GM21528 (cell line): ENCODE results near the gene RFNG.

Source experiments
- ATAC-seq: cut with Tn5 transposase; IDR thresholded peaks from one replicate; pipeline ENCODE4 v1.9.1; 2021; ENCODE audit warnings: mild to moderate bottlenecking, moderate library complexity; ENCODE audit not compliant: unreplicated experiment, low FRiP score

RFNG gene

DNA sequence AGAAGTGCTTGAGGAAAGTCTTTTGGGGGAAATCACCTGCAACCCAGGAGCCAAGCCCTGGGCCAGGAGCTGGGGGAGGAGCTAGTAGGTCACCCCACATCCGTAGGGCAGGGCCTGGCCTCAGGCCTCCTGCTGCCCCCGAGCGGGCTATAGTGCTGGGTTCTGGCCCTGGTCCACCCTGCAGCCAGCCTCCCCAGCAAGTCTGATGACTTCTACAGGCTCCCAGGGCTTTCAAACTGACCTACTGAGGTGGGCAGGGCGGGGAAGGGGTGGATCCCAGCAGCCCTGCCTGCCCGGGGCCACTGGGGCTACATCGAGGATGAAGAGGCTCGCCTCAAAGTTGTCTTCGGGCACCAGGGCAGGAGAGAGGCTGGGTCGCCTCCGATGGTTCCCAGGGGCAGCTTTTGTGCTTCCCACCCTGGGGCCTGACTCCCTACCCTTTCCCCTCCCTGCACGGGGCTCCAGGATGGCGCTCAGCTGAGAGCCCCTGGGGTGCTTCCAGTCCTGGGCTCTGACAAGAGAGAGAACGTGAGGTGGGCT is 33.9 kb downstream of the RFNG start:
- no peak for ATAC-seq

DNA sequence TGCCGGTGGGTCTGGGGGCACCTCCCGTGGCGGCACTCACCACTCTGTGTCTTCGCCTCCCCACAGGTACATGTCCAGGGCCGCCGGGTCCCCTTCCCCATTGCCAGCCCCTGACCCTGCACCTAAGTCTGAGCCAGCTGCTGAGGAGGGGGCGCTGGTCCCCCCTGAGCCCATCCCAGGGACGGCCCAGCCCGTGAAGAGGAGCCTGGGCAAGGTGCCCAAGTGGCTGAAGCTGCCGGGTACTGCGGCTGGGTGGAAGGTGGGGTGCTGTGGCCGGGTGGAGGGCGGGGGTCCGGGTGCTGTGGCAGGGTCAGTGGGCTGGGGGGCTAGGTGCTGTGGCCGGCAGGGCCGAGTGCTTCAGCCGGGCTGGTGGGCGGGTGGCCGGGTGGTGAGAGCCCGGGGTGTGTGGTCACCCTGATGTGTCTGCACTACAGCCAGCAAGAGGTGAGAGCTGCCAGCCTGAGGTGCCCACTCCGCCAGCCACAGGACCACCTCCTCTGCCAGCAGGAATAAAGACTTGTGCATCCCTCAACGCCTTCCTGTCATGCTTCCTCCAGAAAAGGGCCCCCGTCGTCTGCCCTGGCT is 34.6 kb downstream of the RFNG start:
- no peak for ATAC-seq

DNA sequence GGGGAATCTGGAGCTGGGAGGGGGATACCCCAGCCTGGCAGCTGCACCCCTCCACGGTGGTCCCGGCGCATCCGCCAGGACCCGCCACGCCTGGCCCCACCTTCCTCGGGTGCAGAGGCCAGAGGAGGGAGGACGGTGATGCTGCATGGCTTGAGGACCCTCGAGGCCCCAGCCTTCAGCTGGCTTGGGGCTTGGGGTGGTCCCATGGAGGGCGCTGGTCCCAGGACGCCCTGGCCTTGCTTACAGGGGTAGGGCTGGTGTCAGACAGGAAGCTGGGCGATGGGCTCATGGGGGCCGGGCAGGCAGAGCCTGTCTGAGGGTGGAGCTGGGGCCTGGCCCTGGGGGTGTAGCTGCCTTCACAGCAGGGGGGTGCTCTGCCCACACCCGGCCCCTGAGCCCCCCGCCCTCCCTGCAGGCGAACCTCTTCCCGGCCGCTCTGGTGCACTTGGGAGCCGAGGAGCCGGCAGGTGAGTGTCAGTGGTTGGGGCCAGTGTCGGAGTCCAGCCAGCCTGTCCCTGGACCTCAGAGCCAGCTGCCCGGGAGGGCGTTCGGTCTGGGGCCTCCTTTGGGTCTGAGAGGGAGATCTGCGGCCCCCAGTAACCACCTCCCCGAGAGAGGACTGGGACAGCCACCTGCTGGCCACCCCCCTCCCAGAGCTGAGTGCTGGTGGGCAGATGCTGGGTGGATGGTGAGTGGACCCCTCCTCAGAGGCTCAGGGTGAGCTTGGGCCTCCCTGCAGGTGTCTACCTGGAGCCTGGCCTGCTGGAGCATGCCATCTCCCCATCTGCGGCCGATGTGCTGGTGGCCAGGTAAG is 35.3 kb downstream of the RFNG start:
- ATAC-seq = no peak

DNA sequence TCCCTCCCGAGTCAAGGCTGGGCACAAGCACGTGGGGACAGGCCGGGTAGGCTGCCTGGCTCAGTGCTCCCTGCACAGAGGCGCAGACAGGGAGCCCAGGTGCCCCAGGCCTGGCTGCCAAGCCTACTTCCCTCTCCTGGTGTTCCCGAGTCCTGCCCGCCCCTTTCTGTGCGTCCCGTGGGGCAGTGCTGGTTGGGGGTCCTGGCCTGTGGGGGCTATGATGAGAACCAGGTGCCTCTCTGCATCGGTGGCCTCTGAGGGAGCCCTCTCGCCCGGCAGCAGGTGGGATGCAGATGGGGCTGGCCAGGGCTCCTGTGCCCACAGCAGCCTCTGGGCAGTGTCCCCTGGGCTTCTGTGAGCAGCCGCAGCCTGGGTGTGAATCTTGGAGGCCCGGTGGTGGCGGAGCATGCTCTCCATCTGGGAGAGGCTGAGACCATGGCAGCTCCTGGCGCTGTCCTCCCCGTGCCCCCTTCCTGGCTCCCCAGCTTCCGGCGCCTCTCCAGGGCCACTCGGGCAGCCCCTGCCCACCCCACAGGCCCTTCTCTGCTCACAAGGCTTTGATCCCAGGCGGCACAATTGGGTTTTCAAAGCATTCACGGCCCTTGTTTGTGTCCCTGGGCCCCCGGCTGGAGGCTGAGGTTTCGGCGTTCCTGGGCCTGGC is 36.2 kb downstream of the RFNG start:
- no peak for ATAC-seq

DNA sequence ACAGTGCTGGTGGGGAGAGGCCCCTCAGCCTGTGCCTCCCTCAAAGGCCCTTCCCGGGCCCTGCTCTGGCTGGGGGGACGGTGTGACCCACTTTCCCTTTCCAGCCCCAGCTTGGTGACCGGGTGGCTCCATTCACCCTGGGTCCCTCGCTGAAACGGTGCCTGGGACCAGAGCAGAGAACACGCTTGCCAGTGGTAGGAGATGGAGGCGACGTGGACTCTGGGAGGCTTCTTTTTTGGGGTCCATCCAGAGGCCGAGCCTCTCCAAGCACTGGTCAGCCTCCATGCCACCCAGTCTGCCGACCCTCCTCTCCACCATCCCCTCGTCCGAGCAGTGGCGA is 36.7 kb downstream of the RFNG start:
- no peak for ATAC-seq

DNA sequence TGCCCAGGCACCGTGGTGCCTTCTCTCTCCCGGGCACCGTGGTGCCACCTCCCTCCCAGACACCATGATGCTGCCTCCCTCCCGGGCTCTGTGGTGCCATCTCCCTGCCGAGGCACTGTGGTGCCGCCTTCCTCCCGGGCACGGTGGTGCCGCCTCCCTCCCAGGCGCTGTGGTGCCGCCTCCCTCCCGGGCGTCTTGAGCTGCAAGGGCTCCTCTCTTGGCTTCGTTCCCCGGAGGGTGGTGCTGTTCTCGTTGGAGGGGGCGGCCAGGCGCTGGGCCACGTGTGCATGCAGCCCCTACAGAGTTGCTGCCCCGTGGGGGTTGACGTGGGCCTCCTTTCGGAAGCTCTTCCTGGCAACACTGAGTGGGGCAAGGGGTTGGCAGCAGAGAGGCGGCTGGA is 37.2 kb downstream of the RFNG start:
- no peak for ATAC-seq

DNA sequence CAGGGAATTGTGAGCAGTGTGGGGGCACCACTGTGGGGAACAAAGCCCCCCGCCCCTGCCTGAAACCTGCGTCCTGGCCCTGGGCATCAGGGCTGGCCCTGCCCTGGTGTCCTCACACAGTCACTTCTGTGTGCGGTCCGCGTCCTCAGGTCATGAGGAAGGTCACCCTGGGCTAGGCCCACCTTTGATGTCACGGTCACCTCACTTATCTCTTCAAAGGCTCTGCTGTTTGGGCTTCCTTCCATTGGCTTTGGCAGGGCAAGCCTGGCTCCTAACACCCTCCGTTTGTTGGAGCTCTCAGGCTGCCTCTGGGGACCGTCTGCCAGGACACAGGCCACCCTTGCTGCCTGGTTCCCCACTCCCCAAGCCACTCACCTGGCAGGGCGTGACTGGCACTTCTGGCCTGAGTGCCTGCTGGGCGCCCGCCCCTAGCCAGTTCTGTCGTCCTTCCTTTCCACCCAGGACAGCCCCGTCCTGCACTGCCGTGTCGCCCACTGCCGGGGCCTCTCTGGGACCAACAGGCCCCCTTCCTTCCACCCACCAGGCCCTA is 37.8 kb downstream of the RFNG start:
- no peak for ATAC-seq

DNA sequence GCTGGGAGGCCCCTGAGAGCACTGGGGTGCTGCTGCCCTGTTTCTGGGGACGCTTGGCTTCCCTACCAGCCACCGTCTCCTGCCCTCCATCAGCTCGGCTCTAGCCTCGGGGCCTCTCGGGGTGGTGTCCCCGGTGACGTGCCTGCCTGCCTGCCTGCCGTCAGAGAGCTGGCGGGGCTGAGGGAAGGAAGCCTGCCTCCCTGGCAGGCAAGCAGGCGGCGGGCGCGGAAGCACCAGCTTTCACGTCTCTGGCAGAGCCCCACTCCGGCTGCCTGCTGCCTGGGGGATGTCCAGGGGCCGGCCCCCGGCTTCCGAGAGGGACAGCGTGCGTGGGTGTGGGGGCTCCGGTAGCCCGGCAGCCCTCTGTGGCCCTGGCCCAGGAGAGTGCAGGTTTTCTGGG is 38.3 kb downstream of the RFNG start:
- ATAC-seq = no peak

DNA sequence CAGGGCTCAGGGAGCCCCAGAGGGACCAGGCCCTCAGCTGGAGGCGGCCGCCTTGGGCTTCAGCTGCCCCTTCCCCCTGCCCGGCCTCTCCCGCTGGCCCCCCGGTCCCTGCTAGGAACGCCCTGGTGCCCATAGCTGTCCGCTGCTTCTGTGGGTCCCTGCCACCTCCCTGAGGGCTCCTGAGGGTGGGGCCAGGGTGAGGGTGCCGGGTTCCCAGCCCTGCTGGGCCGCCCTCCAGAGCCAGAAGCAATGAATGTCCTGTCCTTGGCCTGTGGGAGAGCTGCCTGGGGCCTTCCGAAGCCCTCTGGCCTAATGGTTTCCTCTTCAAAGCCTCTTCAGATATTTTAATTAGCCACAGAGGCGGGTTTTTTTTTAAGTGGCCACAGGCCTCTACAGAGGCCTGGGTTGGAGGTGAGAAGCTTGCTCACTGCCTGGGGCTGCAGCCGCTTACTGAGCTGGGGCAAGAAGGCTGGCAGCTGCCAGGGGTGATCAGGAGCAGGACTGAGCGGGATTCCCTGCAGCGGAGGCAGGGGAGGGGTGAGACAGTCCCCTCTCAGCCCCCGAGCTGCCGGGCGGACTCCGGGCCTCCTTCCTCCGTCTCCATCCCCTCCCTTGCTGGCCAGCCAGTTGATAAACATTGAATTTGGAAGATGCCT is 38.8 kb downstream of the RFNG start:
- no peak for ATAC-seq

DNA sequence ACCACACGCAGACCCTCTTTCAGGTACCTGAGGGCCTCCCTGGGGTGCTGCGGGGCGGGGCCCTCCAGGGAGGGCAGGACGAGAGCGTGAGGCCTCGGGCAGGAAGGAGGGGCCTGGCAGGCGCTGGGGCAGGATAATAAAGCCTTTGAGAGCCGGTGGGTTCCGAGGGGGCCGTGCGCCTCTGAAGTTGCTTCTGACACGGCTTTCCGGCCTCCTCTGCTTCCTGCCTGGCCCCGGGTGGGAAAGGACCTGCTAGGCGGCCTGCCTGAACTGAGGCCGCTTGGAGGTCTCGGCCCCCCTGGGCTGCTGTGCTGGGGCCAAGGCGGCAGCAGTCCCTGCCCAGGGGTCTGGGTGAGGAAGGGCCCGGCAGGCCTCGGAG is 39.4 kb downstream of the RFNG start:
- no peak for ATAC-seq

DNA sequence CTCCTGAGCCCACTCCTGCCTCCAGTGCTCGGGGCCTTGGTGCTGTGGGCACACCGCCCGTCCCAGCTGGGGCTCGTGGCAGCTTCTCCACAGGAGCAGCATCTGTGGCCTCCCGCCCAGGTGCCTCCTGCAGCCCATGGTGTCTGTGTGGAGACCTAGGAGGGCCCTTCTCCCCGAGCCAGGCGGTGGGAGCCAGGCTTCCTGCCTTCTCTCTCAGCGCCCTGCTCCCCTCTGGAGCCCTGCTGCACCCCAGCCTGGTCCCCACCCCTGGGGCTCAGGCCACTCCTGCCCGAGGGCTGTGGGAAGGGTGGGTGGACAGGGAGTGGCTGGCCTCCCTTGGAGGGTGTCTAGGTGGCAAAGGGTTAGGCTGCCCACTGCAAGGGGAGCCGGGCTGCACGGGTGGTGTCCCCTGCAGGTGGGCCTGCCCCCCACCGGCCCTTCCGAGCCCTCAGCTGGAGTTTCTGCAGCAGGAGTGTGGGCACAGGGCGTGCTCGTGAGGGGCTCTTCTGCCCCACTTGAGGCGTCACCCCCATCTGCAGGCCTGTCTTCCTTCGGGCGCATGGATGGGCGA is 39.9 kb downstream of the RFNG start:
- no peak for ATAC-seq

DNA sequence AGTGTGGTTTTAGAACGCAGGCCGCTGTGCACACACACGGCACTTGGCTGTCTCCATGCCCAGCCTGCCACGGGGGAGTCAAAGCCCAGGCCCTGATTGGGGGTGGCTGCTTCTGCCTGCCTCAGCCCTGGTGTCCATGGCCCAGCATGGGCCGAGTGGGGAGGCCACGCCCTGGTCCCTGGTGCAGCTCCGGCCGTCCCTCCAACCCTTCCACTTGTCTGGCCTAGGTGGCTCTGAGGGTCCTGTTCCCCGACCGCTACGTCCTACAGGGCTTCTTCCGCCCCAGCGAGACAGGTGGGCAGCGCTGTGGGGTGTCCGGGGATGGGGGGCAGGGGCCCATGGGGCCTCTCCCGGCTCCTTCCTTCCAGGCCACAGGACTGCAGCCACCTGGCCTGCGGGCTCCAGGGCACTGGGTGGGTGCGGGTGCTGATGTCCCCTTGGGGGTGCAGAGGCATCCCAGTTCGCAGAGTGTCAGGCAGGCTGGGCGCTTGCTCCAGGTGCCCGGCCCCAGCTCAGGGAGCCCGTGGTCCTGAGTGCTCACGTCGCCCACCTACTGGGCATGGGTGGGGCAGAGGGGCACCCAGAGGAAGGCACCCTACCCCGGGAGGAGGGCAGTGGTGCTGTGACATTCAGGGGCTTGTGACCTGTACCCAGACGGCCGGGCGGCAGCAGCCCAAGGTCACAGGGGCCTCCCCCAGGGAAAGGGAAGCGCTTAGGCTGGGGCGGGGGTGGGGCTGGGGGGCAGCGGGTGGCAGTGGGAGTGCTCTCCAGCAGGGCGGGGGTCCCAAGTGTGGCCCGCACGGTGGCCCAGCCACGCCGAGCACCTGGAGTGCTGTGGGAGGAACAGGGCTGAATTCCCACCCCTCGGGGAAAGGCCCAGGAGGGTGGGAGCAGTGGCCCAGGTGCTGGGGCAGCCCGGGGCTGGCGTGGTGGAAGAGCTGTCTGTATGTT is 40.8 kb downstream of the RFNG start:
- ATAC-seq = no peak

DNA sequence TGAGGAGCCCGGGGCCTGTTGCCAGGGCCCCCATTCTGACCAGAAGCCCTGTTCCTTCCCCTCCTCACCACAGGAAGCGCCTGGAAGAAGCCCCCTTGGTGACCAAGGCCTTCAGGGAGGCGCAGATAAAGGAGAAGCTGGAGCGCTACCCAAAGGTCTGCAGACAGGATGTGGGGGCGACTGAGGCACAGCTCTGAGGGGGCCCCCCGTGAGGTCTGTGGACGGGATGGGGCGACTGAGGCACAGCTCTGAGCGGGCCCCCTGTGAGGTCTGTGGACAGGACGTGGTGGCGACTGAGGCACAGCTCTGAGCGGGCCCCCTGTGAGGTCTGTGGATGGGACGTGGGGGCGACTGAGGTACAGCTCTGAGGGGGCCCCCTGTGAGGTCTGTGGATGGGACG is 42.2 kb downstream of the RFNG start:
- ATAC-seq = no peak

DNA sequence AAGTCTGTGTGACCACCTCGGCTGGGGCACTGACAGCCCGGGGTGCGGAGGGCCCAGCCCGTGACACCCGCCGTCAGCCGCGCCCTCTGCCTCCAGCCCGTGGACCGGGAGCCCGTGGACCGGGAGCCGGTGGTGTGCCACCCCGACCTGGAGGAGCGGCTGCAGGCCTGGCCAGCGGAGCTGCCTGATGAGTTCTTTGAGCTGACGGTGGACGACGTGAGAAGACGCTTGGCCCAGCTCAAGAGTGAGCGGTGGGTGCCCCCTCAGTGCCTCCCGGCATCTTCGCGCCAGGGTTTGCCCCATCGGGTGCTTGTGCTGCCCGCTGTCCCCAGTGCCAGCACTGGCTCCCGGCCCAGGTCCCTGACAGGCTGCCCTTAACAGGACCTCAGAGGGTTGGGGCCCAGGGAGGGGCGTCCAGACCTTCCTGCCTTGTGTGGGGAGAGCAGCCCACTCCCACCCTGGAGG is 42.6 kb downstream of the RFNG start:
- ATAC-seq = no peak

DNA sequence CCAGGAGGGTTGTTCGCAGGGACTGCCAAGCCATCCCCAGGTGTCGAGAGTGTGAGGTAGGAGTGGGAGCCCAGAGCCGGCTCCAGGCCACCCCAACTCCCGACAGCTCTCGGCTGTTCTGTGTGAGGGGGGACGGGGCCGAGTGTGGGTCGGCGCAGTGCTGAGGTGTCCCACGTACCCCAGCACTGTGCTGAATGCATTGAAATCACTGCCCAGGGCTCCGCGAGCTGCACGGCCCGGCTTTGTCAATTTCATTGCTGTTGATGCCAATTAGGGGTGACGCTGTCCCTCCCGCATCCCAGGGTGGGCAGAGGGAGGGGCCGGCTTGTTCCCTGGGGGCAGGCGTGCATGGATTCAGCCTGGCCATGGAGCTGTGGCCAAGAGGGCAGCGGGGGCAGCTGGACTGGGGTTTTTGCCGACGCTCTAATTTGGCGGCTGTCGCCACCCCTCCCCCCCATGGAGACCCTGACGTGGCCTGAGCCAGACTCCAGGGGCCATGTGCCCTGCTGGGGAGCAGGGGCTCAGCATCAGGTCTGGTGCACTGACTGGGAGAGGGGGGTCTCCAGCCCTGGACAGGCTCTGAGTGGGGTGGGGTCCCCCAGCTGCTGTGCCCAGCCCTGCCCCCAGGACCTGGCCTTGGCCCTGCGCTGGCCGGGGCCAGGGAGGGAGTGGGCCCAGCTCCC is 43.2 kb downstream of the RFNG start:
- ATAC-seq = no peak

DNA sequence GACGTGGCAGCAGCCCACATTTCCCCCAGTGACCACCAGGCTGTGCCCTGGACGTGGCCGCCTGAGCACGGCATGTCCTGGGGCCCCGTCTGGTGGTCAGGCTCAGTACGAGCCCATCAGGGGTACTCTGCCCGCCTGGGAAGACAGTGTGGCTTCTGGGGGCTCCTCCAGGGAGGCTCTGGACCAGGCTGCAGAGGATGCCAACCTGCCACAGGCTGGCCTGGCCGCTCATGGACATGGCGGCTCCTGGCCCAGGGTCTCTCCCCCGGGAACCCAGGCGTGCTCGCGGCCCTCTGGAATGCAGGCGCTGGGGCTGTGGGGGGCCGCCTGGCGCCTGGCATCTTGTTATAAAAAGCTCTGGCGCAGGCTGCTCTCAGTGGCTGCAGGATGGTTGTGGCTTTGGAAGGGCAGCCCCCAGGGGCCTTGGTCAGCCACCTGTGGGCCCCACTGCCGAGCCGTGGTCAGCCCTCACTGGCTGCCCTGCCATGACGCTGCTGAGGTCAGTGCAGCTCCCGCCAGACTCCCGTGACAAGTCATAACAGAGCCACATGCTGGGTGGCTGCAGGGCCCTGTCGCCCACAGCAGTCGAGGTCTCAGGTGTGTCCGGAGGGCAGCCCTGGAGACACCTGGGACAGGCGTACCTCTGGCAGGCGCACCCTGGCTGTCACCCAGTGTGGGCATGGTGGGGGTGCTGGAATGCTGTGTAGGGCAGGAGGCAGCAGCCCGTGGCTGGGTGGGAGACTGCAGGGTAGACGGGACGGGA is 43.9 kb downstream of the RFNG start:
- no peak for ATAC-seq

DNA sequence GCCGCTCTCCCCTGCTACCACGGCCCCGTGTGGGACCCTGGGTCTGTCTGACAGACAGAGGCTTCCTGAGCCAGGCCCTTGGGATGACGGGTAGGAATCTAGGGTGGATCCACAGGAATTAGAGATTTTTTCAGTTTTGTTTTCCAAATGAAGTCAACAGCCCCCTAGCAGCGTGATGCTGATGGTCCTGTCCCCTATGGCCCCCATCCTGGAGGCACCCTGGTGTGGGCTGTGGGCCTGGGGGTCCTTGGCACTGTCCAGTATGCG is 44.5 kb downstream of the RFNG start:
- no peak for ATAC-seq

DNA sequence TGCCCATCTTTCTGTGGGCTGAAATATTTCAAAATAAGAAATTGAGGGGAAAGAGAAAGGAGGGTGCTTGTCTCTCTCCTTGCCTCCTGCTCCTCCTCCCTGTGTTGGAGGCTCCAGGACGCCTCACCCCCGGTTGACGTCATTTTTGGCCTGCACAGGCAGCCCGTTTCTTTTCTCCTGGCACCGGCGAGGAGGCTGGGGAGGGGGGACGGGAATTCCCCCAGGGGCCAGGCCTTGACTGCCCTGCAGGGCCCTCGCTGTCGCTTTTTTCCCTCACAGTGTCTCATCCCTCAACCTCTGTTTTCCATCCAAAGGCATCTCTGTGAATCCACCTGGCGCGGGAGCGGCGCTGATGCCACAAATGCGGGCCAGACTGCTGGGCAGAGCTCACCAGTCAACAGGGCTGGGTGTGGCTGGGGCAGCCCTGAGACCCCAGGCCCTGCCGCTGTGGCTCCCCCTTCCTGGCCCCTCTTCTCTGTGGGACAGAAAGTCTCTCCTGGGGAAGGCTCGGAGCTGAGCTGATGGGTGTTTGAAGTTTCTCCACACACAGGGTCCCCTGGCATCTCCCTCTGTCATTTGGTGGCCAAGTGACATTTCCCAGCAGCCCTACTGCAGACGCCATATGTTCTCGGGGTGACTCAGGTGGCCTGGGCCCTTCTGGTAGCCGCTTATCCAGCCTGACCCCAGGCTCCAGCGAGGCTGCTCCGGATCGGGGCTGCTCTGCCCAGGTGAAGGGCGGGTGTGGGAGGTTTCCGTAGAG is 45.0 kb downstream of the RFNG start:
- ATAC-seq = no peak
